ENCODE data around the gene PALM. TPM values are rescaled to one million over a fixed set of nuclear protein-coding genes. Genes with fewer than 3 reads are reported as not detected.

Gene PALM
- total RNA-seq, 2 experiments from 2014 or later = 1.2 TPM; not detected in 1

GRCh38 chr19:746208-746819 is 37.6 kb downstream of the PALM start:
- CTCF ChIA-PET (ENCODE audit: unreplicated experiment) = no interaction called here
- no peak overlapping the region for H3K4me3 ChIP-seq (ENCODE audit: low read depth, low read length, poor library complexity, severe bottlenecking)
- TF ChIP-seq EZH2phosphoT487 (IDR thresholded peaks at IDR 0.05; ENCODE audit: borderline replicate concordance, low read depth, low read length) = no peak
- no peak for TF ChIP-seq CTCF (conservative IDR thresholded peaks at IDR 0.05; ENCODE audit: low read length)
- POLR2A ChIA-PET = no interaction called here
- no peak overlapping the region for H3K4me2 ChIP-seq (ENCODE audit: low read length)
- no TSS peak for BruUV-seq (replicated peaks)
- H3K9me3 ChIP-seq (ENCODE audit: low read length) = no peaks in the 10 kb centered on the region
- H3K9me2 ChIP-seq (ENCODE audit: insufficient read depth, low read length) = no peaks in the 10 kb centered on the region
- H3K27ac ChIP-seq (ENCODE audit: low read depth, low read length, poor library complexity, severe bottlenecking) = no peak overlapping the region
- no peaks in the 10 kb centered on the region for H3K36me3 ChIP-seq (ENCODE audit: insufficient read depth, low read length)
- H2AFZ ChIP-seq (ENCODE audit: low read length) = no peak overlapping the region
- H3K79me2 ChIP-seq (ENCODE audit: insufficient read depth, low read depth, low read length) = no peaks in the 10 kb centered on the region
- H3K4me1 ChIP-seq (ENCODE audit: insufficient read depth, low read length, poor library complexity, severe bottlenecking) = no peaks in the 10 kb centered on the region
- H4K20me1 ChIP-seq (ENCODE audit: insufficient read depth, low read length) = no peaks in the 10 kb centered on the region
- intact Hi-C loops (cut with micrococcal nuclease; ENCODE audit: unreplicated experiment) = no loop called here
- DNase-seq (ENCODE audit: low spot score) = no peak

GRCh38 chr19:746956-747355 is 38.2 kb downstream of the PALM start:
- no TSS peak for BruUV-seq (replicated peaks)
- ChIA-PET CTCF (ENCODE audit: unreplicated experiment) (no interaction called here), POLR2A (no interaction called here)

More at GRCh38 chr19:746956-747355, 38.2 kb downstream of the PALM start:
- no peaks in the 10 kb centered on the region for H3K79me2 ChIP-seq (ENCODE audit: insufficient read depth, low read depth, low read length)
- no peak overlapping the region for H3K27ac ChIP-seq (ENCODE audit: low read depth, low read length, poor library complexity, severe bottlenecking)
- H3K9me3 ChIP-seq (ENCODE audit: low read length) = no peaks in the 10 kb centered on the region
- no peak overlapping the region for H3K4me2 ChIP-seq (ENCODE audit: low read length)
- intact Hi-C loops (cut with micrococcal nuclease; ENCODE audit: unreplicated experiment) = no loop called here
- no peaks in the 10 kb centered on the region for H4K20me1 ChIP-seq (ENCODE audit: insufficient read depth, low read length)
- no peak for DNase-seq (ENCODE audit: low spot score)
- no peaks in the 10 kb centered on the region for H3K36me3 ChIP-seq (ENCODE audit: insufficient read depth, low read length)
- H3K4me1 ChIP-seq (ENCODE audit: insufficient read depth, low read length, poor library complexity, severe bottlenecking) = no peaks in the 10 kb centered on the region
- no peak overlapping the region for H2AFZ ChIP-seq (ENCODE audit: low read length)
- no peak overlapping the region for H3K4me3 ChIP-seq (ENCODE audit: low read depth, low read length, poor library complexity, severe bottlenecking)
- no peaks in the 10 kb centered on the region for H3K9me2 ChIP-seq (ENCODE audit: insufficient read depth, low read length)
- no peak for TF ChIP-seq EZH2phosphoT487 (IDR thresholded peaks at IDR 0.05; ENCODE audit: borderline replicate concordance, low read depth, low read length)
- TF ChIP-seq CTCF (conservative IDR thresholded peaks at IDR 0.05; ENCODE audit: low read length) = no peak
